HG02642 (cell line): ENCODE measurements around the gene PHRF1.
"Not testable (repeated sequence)": the region's sequence is repeated elsewhere in the genome, so short reads cannot be mapped to it uniquely, and the experiment has no call there.

Experiments
- ATAC-seq: cut with Tn5 transposase; IDR thresholded peaks from one replicate; pipeline ENCODE4 v1.9.1; 2021; ENCODE audit warnings: mild to moderate bottlenecking; ENCODE audit not compliant: unreplicated experiment, poor library complexity

PHRF1 gene

GRCh38 chr11:573146-573759 is 3.0 kb upstream of the PHRF1 start:
- ATAC-seq = no peak

GRCh38 chr11:574031-574570 is 2.2 kb upstream of the PHRF1 start:
- ATAC-seq = not testable (repeated sequence)

- no peak for ATAC-seq
These were observed 1.5 kb upstream of the PHRF1 start for GRCh38 chr11:574632-575312.

GRCh38 chr11:575313-575995 is 816 bp upstream of the PHRF1 start:
- peak; percentile 42 for ATAC-seq

GRCh38 chr11:576811-577610 is 741 bp downstream of the PHRF1 start:
- no peak for ATAC-seq

- no peak for ATAC-seq
These were observed 1.3 kb downstream of the PHRF1 start for GRCh38 chr11:577611-577894.

DNA sequence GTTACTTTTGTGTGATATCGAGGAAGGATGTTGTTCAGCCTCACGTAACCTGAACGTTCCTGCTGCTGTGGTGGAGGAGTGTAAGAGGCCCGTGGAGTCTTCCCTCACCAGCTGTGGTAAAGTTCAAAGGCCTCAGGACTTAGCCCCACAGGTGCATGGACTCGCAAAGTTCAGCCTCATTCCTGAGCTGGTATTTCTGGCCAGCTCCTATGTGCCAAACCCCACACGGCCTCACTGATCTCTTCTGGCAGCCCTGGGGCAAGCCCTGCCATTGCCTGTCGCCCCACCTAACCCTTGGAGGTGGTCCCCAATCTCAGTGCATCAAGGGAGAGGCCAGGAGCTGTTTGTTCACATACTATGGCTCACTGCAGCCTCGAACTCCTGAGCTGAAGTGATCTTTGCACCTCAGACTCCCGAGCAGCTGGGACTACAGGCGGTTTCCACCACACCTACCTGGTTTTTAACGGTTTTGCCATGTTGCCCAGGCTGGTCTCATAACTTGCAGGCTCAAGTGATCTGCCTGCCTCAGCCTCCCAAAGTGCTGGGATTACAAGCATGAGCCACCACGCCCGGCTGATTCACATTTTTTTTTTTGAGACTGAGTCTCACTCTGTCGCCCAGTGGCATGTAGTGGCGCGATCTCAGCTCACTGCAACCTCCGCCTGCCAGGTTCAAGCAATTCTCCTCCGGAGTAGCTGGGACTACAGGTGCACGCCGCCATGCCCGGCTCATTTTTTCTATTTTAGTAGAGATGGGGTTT is 2.2 kb downstream of the PHRF1 start:
- no peak for ATAC-seq

- ATAC-seq = no peak
These were observed 3.7 kb downstream of the PHRF1 start for GRCh38 chr11:579830-580601.

GRCh38 chr11:581342-581741 is 5.1 kb downstream of the PHRF1 start:
- no peak for ATAC-seq

- no peak for ATAC-seq
These were observed 5.5 kb downstream of the PHRF1 start for GRCh38 chr11:581752-582151.

GRCh38 chr11:584287-584686 is 8.0 kb downstream of the PHRF1 start:
- ATAC-seq = no peak

DNA sequence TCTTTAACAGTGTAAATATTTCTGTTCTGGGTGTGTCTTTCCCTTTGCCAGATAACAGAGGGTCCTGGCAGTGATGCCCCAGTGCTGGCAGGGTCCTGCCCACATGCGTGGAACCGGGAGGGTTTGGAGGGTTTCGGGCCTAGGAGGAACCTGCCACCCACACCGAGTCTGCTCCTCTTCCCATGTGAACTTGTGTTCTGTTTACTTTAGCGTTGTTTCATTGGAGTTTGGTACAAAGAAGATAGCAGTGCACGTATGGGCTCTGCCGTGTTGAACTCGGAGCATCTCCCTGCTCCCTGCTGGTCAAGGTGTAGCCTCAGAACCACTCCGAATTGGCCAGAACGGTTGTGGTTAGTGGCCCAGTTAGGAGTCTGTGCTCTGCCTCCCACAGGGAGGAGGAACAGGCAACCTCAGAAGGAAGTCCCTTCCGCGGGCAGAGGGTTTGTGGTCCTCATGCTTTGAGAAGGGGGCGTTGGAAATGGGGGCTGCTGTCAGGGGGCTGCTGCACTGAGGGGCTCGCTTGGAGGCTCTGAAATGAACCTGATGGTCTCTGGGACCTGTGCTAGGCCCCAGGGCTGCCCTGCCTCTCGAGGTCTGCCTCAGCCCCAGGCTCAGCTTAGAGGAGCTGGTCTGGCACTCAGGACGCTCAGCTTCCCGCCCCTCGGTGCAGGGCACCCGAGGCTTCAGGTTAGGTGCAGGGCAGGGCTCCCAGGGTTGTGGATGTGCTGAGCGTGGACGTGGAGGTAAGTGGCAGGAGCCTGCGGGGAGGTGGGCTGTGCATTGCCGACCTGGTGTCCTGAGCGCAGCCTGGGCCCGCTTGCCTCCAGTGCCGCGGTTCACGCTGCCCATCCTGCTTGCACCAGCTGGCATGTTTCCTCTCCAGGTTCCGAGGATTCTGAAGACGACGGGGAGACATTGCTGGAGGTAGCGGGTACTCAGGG is 10.4 kb downstream of the PHRF1 start:
- ATAC-seq = no peak

DNA sequence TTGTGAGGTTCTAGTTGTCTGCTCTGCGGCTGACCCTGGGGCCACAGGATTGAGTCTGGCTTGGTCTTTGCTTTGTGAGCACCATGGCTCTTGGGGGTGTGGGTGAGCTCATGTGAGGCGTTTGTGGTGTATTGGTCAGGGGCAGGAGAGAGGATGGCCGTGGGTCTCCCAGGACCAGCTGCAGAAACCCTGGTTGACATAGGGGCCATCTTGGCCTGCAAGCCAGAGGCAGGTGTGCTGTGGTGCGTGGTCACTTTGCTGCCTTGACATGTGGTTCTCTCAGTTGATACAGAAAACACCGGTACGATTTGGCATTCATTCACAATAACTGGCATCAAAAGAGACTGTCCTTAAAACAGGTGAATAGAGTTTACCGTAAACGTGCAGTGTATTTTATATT is 11.3 kb downstream of the PHRF1 start:
- no peak for ATAC-seq

- no peak for ATAC-seq
These were observed 11.7 kb downstream of the PHRF1 start for GRCh38 chr11:587978-588380.

- ATAC-seq = no peak
These were observed 13.5 kb downstream of the PHRF1 start for GRCh38 chr11:589798-590197.

DNA sequence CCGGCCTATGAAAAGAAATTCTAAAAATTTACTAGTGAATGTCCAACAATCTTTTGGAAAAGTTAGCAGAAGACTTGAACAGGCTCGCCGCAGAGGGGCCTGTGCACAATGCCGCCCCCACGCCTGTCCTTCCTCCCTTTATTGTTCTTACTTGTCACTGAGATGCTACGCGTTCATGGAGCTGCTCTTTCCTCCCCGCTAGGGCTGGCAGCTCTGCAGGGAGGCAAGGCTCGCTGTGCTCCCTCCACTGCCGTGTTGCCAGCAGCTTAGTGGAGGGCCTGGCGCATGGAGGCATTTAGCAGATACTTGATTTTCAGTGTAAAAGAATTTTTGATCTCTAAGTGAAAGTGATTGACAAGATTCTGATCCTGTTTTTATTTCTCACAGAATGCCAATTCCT is 14.7 kb downstream of the PHRF1 start:
- no peak for ATAC-seq

DNA sequence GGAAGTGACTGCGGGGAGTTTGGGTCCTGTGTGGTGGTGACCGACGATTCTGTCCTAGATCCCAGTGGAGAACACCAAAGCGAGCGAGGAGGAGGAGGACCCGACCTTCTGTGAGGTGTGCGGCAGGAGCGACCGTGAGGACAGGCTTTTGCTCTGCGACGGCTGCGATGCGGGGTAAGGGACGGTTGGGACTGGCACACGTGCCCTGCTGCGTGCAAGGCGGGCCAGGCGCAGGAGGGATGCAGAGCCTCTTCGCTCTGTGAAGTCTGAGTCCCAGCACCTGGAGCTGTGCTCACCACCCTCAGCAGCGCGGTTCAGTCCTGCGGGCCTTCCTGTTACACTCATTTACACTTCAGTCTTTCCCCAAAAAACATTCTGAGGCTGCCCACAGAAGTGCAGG is 16.2 kb downstream of the PHRF1 start:
- ATAC-seq = no peak

DNA sequence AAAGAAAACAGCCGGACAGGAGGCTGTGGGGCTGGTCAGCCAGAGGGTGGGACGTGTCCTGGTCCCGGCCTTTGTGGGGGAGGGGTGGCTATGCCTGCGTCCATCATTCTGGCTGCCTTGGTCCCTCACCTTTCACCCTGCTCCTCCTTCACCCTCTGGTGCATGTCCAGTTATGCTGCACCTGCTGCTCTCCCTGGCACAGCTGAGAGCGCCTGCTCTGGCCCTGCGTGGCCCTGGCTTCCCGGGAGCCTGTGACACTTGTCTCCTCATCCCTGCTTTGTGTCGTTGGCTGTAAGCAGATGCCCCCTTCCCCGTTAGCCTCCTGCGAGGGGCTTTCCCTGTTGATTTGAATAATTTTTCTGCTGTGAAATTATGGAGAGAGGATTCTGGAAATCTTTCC is 16.6 kb downstream of the PHRF1 start:
- no peak for ATAC-seq
